ENCODE measurements around the gene COL10A1. TPM values are rescaled to one million over a fixed set of nuclear protein-coding genes. Genes with fewer than 3 reads are reported as not detected.

The COL10A1 gene
- total and polyA plus RNA-seq, 2 experiments from 2014 or later: 0.28 to 0.31 TPM

- no peak for ATAC-seq
Measured at GRCh38 chr6:116144605-116145004, 18.7 kb upstream of the COL10A1 start.

More at GRCh38 chr6:116144605-116145004, 18.7 kb upstream of the COL10A1 start:
- Histone ChIP-seq H3K4me1 (ENCODE audit: insufficient read depth) (no peaks in the 10 kb centered on the region; the same call in none of the 2 replicates), H3K4me3 (no peak overlapping the region), H3K36me3 (ENCODE audit: insufficient read depth) (no peaks in the 10 kb centered on the region), H4K20me1 (replicated peaks; ENCODE audit: insufficient read depth) (no peaks in the 10 kb centered on the region), H2AFZ (no peak overlapping the region), H3K9me2 (ENCODE audit: insufficient read depth) (no peaks in the 10 kb centered on the region), H3F3A (replicated peaks; ENCODE audit: low read depth) (no peaks in the 10 kb centered on the region), H3K4me2 (no peak overlapping the region), H3K27me3 (ENCODE audit: insufficient read depth) (no peaks in the 10 kb centered on the region), H3K79me2 (replicated peaks; ENCODE audit: insufficient read depth) (no peaks in the 10 kb centered on the region), H3K27ac (ENCODE audit: low read depth) (no peak overlapping the region)
- Mint-ChIP-seq H3K27ac (peak overlapping the region; percentile 50; the same call in 1 of the 2 replicates), H3K4me1 (peaks cover 21% of the 10 kb centered on the region), H3K4me3 (no peak overlapping the region), H3K27me3 (ENCODE audit: insufficient read depth, low read depth, poor library complexity) (no peaks in the 10 kb centered on the region), H3K9me3 (no peaks in the 10 kb centered on the region), H3K36me3 (ENCODE audit: low read depth) (no peaks in the 10 kb centered on the region; the same call in 2 of the 3 replicates)
- TF ChIP-seq STAT1 (IDR thresholded peaks at IDR 0.05; ENCODE audit: unreplicated experiment) (no peak), REST (IDR thresholded peaks at IDR 0.05; ENCODE audit: unreplicated experiment) (no peak), ZNF331 (CRISPR knock-in tag; IDR thresholded peaks at IDR 0.05; ENCODE audit: low read depth) (no peak), POLR2AphosphoS5 (IDR thresholded peaks at IDR 0.05; ENCODE audit: low read depth) (no peak), JUNB (IDR thresholded peaks at IDR 0.05; ENCODE audit: unreplicated experiment) (no peak), EZH2phosphoT487 (IDR thresholded peaks at IDR 0.05; ENCODE audit: unreplicated experiment) (no peak), EZH2 (IDR thresholded peaks at IDR 0.05; ENCODE audit: low read depth, unreplicated experiment) (no peak), ZNF462 (CRISPR knock-in tag; IDR thresholded peaks at IDR 0.05) (no peak), ZNF114 (CRISPR knock-in tag; IDR thresholded peaks at IDR 0.05) (no peak), NANOG (IDR thresholded peaks at IDR 0.05; ENCODE audit: borderline replicate concordance) (no peak), CREB1 (CRISPR knock-in tag; IDR thresholded peaks at IDR 0.05; ENCODE audit: low read depth) (no peak)
- TF ChIP-seq, protein P1, sequence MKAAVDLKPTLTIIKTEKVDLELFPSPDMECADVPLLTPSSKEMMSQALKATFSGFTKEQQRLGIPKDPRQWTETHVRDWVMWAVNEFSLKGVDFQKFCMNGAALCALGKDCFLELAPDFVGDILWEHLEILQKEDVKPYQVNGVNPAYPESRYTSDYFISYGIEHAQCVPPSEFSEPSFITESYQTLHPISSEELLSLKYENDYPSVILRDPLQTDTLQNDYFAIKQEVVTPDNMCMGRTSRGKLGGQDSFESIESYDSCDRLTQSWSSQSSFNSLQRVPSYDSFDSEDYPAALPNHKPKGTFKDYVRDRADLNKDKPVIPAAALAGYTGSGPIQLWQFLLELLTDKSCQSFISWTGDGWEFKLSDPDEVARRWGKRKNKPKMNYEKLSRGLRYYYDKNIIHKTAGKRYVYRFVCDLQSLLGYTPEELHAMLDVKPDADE (IDR thresholded peaks at IDR 0.05): no peak
- TF ChIP-seq, protein P2, sequence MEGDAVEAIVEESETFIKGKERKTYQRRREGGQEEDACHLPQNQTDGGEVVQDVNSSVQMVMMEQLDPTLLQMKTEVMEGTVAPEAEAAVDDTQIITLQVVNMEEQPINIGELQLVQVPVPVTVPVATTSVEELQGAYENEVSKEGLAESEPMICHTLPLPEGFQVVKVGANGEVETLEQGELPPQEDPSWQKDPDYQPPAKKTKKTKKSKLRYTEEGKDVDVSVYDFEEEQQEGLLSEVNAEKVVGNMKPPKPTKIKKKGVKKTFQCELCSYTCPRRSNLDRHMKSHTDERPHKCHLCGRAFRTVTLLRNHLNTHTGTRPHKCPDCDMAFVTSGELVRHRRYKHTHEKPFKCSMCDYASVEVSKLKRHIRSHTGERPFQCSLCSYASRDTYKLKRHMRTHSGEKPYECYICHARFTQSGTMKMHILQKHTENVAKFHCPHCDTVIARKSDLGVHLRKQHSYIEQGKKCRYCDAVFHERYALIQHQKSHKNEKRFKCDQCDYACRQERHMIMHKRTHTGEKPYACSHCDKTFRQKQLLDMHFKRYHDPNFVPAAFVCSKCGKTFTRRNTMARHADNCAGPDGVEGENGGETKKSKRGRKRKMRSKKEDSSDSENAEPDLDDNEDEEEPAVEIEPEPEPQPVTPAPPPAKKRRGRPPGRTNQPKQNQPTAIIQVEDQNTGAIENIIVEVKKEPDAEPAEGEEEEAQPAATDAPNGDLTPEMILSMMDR (conservative IDR thresholded peaks at IDR 0.05; ENCODE audit: low read depth in 2 of 2): no peak
- DNase-seq (ENCODE audit: low spot score): no peak

Measured in GM23338 (cell line).